Measurements from ENCODE around the gene PTPRN2. TPM values are rescaled to one million over a fixed set of nuclear protein-coding genes. Genes with fewer than 3 reads are reported as not detected.

The PTPRN2 gene
- total RNA-seq, 1 donor from 2014 or later: 0.41 TPM

DNA sequence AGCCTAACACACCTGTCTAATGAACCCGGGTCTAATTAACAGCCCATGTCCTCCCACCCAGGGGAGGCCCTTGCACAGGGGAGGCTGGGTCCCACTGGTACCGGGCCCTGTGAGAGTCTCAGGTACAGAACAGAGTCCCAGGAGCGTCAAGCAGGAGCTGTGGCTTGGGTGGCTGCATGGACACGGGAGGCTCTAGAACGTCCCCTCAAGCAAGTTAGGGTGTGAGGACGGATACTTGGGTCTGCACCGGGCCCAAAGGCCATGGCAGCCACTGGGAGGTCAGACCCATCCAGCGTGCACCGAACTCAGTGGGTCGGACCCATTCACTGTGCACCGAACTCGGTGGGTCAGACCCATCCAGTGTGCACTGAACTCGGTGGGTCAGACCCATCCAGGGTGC, 941.1 kb downstream of the PTPRN2 start:
- Mint-ChIP-seq H3K4me1 (ENCODE audit: low read depth) (no peaks in the 10 kb centered on the region), H3K36me3 (ENCODE audit: low read depth) (no peaks in the 10 kb centered on the region), H3K4me3 (no peak overlapping the region), H3K27me3 (ENCODE audit: insufficient read depth) (peaks cover 4% of the 10 kb centered on the region), H3K9me3 (no peaks in the 10 kb centered on the region), H3K27ac (no peak overlapping the region)
- intact Hi-C loops (cut with micrococcal nuclease): no loop called here
- DNase-seq (ENCODE audit: low spot score): no peak

DNA sequence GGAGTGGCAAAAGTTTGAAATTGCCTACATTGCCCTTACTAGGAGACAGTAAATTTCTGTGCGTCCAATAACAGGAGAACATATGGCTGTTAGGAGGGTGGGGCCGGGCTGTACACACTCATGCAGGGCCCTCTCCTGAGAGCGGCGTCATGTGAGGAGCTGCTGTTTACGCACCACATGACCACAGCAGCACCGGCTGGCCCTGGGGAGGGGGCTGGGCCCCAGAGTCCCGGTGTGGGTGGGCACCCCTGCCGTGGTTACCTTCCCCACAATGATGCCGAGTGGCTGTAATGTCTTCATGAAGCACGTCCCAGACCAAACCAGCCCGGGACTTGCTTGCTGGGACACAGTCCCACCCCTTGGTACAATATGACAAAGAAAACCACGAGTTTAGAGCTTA, 942.1 kb downstream of the PTPRN2 start:
- Mint-ChIP-seq H3K4me1 (ENCODE audit: low read depth) (no peaks in the 10 kb centered on the region), H3K4me3 (no peak overlapping the region), H3K27me3 (ENCODE audit: insufficient read depth) (peaks cover 4% of the 10 kb centered on the region), H3K27ac (no peak overlapping the region), H3K36me3 (ENCODE audit: low read depth) (no peaks in the 10 kb centered on the region), H3K9me3 (peaks cover 3% of the 10 kb centered on the region)
- intact Hi-C loops (cut with micrococcal nuclease): no loop called here
- DNase-seq (ENCODE audit: low spot score): no peak

DNA sequence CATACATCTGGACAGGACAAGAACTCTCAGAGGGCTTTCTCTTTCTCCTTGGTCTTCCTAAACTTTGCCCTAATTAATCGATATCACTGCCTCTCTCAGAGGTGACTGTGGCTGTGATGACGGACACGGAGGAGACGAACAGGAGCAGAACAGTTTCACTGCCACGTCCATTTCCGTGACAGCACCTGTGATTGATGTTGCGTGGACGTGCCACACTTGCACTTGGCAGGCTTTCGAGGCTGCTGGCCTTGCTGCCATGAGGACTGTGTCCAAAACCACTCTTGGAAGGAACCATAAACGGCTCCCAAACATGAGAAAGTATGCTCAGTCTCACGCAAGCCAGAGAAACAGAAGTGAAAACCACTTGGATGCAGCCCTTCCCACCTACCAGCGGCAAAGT, 942.7 kb downstream of the PTPRN2 start:
- H3K27me3 Mint-ChIP-seq (ENCODE audit: insufficient read depth): peaks cover 4% of the 10 kb centered on the region
- H3K27ac Mint-ChIP-seq: no peak overlapping the region
- H3K4me1 Mint-ChIP-seq (ENCODE audit: low read depth): no peaks in the 10 kb centered on the region
- H3K36me3 Mint-ChIP-seq (ENCODE audit: low read depth): no peaks in the 10 kb centered on the region
- no peak for DNase-seq (ENCODE audit: low spot score)
- H3K4me3 Mint-ChIP-seq: no peak overlapping the region
- H3K9me3 Mint-ChIP-seq: peaks cover 9% of the 10 kb centered on the region
- intact Hi-C loops (cut with micrococcal nuclease): no loop called here

DNA sequence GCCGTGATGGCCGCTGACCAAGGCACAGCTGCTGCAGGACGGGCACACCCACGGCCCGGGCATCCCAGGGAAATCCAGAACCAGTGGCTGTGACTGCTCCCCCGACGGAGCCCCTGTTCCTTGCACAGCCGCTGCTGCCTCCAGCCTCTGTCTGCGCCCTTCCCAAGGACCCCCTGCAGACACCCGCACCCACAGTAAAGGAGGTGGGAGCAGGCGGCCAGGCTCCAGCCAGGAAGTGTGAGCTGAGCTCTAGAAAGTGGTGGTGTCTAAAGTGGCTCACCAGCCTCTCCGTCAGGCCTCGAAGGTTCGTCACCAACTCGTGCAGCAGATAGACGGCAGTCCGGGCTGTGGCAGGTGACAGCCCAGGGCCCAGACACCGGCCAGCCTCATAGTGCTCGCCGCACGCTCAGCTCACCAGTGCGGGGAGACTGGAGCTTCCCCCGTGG, 944.1 kb downstream of the PTPRN2 start:
- H3K36me3 Mint-ChIP-seq (ENCODE audit: low read depth): no peaks in the 10 kb centered on the region
- H3K27me3 Mint-ChIP-seq (ENCODE audit: insufficient read depth): peaks cover 11% of the 10 kb centered on the region
- H3K4me3 Mint-ChIP-seq: no peak overlapping the region
- no peaks in the 10 kb centered on the region for H3K4me1 Mint-ChIP-seq (ENCODE audit: low read depth)
- intact Hi-C loops (cut with micrococcal nuclease): no loop called here
- no peak for DNase-seq (ENCODE audit: low spot score)
- H3K27ac Mint-ChIP-seq: no peak overlapping the region
- H3K9me3 Mint-ChIP-seq: peaks cover 16% of the 10 kb centered on the region

- Mint-ChIP-seq H3K27ac (no peak overlapping the region), H3K27me3 (ENCODE audit: insufficient read depth) (peaks cover 11% of the 10 kb centered on the region), H3K36me3 (ENCODE audit: low read depth) (no peaks in the 10 kb centered on the region), H3K9me3 (peaks cover 16% of the 10 kb centered on the region), H3K4me3 (no peak overlapping the region), H3K4me1 (ENCODE audit: low read depth) (no peaks in the 10 kb centered on the region)
- intact Hi-C loops (cut with micrococcal nuclease): no loop called here
- no peak for DNase-seq (ENCODE audit: low spot score)
These were observed 945.8 kb downstream of the PTPRN2 start for GRCh38 chr7:157641866-157642265.

- no peaks in the 10 kb centered on the region for H3K36me3 Mint-ChIP-seq (ENCODE audit: low read depth)
- intact Hi-C loops (cut with micrococcal nuclease): no loop called here
- H3K9me3 Mint-ChIP-seq: peaks cover 16% of the 10 kb centered on the region
These were observed 947.5 kb downstream of the PTPRN2 start for GRCh38 chr7:157640144-157640543.

GRCh38 chr7:157638563-157638962, 949.1 kb downstream of the PTPRN2 start:
- intact Hi-C loops (cut with micrococcal nuclease): no loop called here
- H3K4me3 Mint-ChIP-seq: no peak overlapping the region

More at GRCh38 chr7:157640144-157640543, 947.5 kb downstream of the PTPRN2 start:
- Mint-ChIP-seq H3K4me1 (ENCODE audit: low read depth) (no peaks in the 10 kb centered on the region), H3K4me3 (no peak overlapping the region), H3K27me3 (ENCODE audit: insufficient read depth) (peaks cover 11% of the 10 kb centered on the region), H3K27ac (no peak overlapping the region)
- no peak for DNase-seq (ENCODE audit: low spot score)

GRCh38 chr7:157637216-157637949, 950.2 kb downstream of the PTPRN2 start:
- no peaks in the 10 kb centered on the region for H3K36me3 Mint-ChIP-seq (ENCODE audit: low read depth)
- intact Hi-C loops (cut with micrococcal nuclease): no loop called here
- DNase-seq (ENCODE audit: low spot score): no peak
- no peaks in the 10 kb centered on the region for H3K4me1 Mint-ChIP-seq (ENCODE audit: low read depth)
- H3K27ac Mint-ChIP-seq: no peak overlapping the region
- H3K9me3 Mint-ChIP-seq: peaks cover 16% of the 10 kb centered on the region
- peaks cover 11% of the 10 kb centered on the region for H3K27me3 Mint-ChIP-seq (ENCODE audit: insufficient read depth)
- H3K4me3 Mint-ChIP-seq: no peak overlapping the region

More at GRCh38 chr7:157638563-157638962, 949.1 kb downstream of the PTPRN2 start:
- Mint-ChIP-seq H3K27me3 (ENCODE audit: insufficient read depth) (peaks cover 11% of the 10 kb centered on the region), H3K9me3 (peaks cover 16% of the 10 kb centered on the region), H3K4me1 (ENCODE audit: low read depth) (no peaks in the 10 kb centered on the region), H3K36me3 (ENCODE audit: low read depth) (no peaks in the 10 kb centered on the region), H3K27ac (no peak overlapping the region)
- no peak for DNase-seq (ENCODE audit: low spot score)

- Mint-ChIP-seq H3K36me3 (ENCODE audit: low read depth) (no peaks in the 10 kb centered on the region), H3K27me3 (ENCODE audit: insufficient read depth) (peaks cover 12% of the 10 kb centered on the region), H3K27ac (no peak overlapping the region), H3K4me1 (ENCODE audit: low read depth) (no peaks in the 10 kb centered on the region), H3K9me3 (peaks cover 15% of the 10 kb centered on the region), H3K4me3 (no peak overlapping the region)
- no peak for DNase-seq (ENCODE audit: low spot score)
- intact Hi-C loops (cut with micrococcal nuclease): no loop called here
These were observed 952.0 kb downstream of the PTPRN2 start for GRCh38 chr7:157635669-157636068.

DNA sequence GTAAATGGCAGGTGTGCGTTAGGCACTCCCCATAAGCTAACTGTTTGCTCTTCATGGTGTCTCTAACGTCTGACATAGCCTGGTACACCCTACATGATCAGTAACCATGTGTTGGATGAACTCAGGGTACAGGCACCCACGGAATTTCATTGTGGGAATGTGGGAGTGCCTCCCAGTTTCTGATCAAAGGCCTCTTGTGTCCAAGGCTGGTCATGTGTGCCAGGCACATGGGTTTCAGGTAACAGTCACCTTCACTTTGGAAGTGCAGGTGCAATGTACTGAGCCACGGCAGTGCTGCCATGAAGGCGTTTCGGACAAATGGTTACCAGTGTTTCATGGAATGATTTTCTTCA, 952.5 kb downstream of the PTPRN2 start:
- H3K27me3 Mint-ChIP-seq (ENCODE audit: insufficient read depth): peaks cover 12% of the 10 kb centered on the region
- no peak overlapping the region for H3K27ac Mint-ChIP-seq
- no peaks in the 10 kb centered on the region for H3K36me3 Mint-ChIP-seq (ENCODE audit: low read depth)
- DNase-seq (ENCODE audit: low spot score): no peak
- H3K4me3 Mint-ChIP-seq: no peak overlapping the region
- intact Hi-C loops (cut with micrococcal nuclease): no loop called here
- no peaks in the 10 kb centered on the region for H3K4me1 Mint-ChIP-seq (ENCODE audit: low read depth)
- peaks cover 9% of the 10 kb centered on the region for H3K9me3 Mint-ChIP-seq

GRCh38 chr7:157634401-157635147, 953.0 kb downstream of the PTPRN2 start:
- no peak for DNase-seq (ENCODE audit: low spot score)
- Mint-ChIP-seq H3K9me3 (peaks cover 5% of the 10 kb centered on the region), H3K27ac (no peak overlapping the region), H3K36me3 (ENCODE audit: low read depth) (no peaks in the 10 kb centered on the region), H3K27me3 (ENCODE audit: insufficient read depth) (peaks cover 16% of the 10 kb centered on the region), H3K4me1 (ENCODE audit: low read depth) (no peaks in the 10 kb centered on the region), H3K4me3 (no peak overlapping the region)
- intact Hi-C loops (cut with micrococcal nuclease): no loop called here

DNA sequence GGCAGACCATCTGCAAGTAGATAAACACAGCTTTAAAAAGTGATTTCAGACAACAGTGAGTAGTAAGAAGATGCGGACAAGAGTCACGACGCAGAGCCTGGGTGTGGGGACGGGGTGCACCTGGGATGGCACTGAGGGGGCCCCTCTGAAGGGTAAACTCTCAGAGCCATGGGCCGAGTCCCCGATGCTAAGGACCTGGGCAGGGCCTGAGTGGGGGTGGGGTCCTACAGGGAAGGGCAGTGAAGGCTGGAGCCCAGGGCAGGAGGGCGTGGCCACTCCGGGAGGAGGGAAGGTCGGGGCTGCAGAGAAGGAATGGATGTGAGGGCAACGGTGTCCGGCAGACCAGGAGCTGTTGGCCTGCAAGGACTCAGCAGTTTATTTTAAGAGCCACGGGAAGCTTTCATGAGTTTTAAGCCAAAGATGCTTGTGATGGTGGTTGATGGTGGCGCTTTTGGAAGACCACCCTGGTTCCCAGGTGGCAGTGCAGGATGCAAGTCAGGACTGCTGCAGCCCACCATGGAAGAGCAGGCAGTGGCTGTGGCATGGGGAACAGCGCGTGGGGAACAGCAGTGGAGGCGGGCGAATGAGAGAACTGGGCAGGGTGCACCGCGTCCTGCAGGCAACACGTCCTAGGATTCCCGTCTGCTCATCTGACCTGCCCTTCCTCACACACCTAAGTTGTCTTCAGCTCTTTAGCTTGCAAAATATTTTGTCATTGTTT, 954.0 kb downstream of the PTPRN2 start:
- Mint-ChIP-seq H3K4me3 (no peak overlapping the region), H3K9me3 (no peaks in the 10 kb centered on the region), H3K4me1 (ENCODE audit: low read depth) (no peaks in the 10 kb centered on the region), H3K27ac (no peak overlapping the region), H3K27me3 (ENCODE audit: insufficient read depth) (peaks cover 9% of the 10 kb centered on the region), H3K36me3 (ENCODE audit: low read depth) (no peaks in the 10 kb centered on the region)
- intact Hi-C loops (cut with micrococcal nuclease): no loop called here
- DNase-seq (ENCODE audit: low spot score): no peak

DNA sequence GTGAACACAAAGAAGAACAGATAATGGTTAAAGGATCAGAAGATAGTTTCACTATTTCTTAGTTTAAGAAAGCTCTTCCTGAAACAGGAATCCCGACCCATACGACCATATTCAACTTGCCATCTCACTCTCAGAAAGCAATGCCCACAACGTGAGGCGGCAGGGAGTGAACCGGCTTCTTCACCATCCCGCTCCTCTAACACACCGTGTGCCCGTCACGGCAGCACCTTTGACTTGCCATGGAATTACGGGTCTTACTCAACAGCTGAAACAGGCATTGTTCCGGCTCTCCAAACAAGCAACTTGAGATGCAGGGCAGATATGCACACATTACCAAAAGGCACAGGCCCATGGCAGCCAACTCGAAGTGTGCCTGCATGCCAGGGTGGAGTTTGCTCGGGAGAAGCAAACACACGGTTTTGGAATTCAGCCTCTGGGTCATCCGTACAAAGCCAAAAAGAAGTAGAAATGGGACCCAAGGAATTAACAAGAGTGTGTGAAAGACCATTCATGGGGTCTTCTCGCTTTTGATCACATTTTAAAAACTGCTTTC, 957.2 kb downstream of the PTPRN2 start:
- no peak overlapping the region for H3K4me3 Mint-ChIP-seq
- H3K36me3 Mint-ChIP-seq (ENCODE audit: low read depth): no peaks in the 10 kb centered on the region
- peaks cover 18% of the 10 kb centered on the region for H3K4me1 Mint-ChIP-seq (ENCODE audit: low read depth)
- H3K9me3 Mint-ChIP-seq: no peaks in the 10 kb centered on the region
- intact Hi-C loops (cut with micrococcal nuclease): no loop called here
- no peak for DNase-seq (ENCODE audit: low spot score)
- H3K27ac Mint-ChIP-seq: no peak overlapping the region
- peaks cover 16% of the 10 kb centered on the region for H3K27me3 Mint-ChIP-seq (ENCODE audit: insufficient read depth)

Measured in activated T-helper 1 cell treated with anti-CD3 and anti-CD28 coated beads, Interleukin-12 subunit alpha, Interleukin-12 subunit beta, Interleukin-2, Interleukin-4 antibody, amounts not matched to agents 30 ng/mL and 10 ng/mL and 1 ng/mL, durations not matched to agents 14 hours and 24 hours and 36 hours (primary cell).